ENCODE results near the gene GIMAP6.

- TF ChIP-seq CTCF (CRISPR knock-in tag; IDR thresholded peaks at IDR 0.05) (no peak), GABPB1 (CRISPR knock-in tag; IDR thresholded peaks at IDR 0.05) (no peak), ZNF292 (CRISPR knock-in tag; IDR thresholded peaks at IDR 0.05; ENCODE audit: borderline replicate concordance, low read depth) (no peak), ZFX (CRISPR knock-in tag; IDR thresholded peaks at IDR 0.05; ENCODE audit: low read depth) (no peak), GATAD2A (CRISPR knock-in tag; IDR thresholded peaks at IDR 0.05) (no peak), ZBTB43 (CRISPR knock-in tag; conservative IDR thresholded peaks at IDR 0.05) (no peak), FOXP4 (CRISPR knock-in tag; IDR thresholded peaks at IDR 0.05) (no peak), DMTF1 (CRISPR knock-in tag; IDR thresholded peaks at IDR 0.05) (no peak), SRSF4 (IDR thresholded peaks at IDR 0.05; ENCODE audit: low read depth, low read length, poor library complexity, severe bottlenecking) (no peak), ZNF770 (CRISPR knock-in tag; IDR thresholded peaks at IDR 0.05) (no peak), ZNF263 (CRISPR knock-in tag; IDR thresholded peaks at IDR 0.05) (no peak), MXI1 (IDR thresholded peaks at IDR 0.05; ENCODE audit: borderline replicate concordance, low read depth, low read length) (no peak), EP300 (IDR thresholded peaks at IDR 0.05; ENCODE audit: low read depth in 2 of 2, low read length in 2 of 2) (no peak), EP300 (CRISPR knock-in tag; IDR thresholded peaks at IDR 0.05; ENCODE audit: borderline replicate concordance) (no peak)
These were observed 43.5 kb upstream of the GIMAP6 start for GRCh38 chr7:150675714-150676113.
